GM21360 (cell line): ENCODE measurements around the gene LSM10.

Experiments used
- ATAC-seq: cut with Tn5 transposase; IDR thresholded peaks from one replicate; pipeline ENCODE4 v1.9.1; 2021; ENCODE audit warnings: mild to moderate bottlenecking, moderate library complexity; ENCODE audit not compliant: unreplicated experiment

Gene LSM10

DNA sequence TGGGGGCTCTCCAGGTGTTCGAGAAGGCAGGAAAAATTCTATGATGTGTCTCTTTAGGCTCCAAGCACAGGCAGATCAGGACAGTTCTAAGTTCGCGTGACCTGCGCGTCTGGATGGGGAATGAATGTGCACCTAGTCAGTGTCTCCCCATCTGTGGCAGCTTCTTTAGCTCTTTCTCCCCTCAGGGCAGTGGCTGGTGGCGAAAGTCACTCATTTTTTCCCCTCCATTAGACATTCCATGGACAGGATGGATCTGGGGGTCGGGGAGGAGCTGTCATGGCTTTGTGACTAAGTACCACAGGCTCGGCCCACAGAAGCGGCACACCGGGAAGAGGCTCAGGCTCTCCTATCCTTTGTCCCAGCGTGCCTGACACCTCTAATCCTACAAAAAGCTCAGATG lies 43.2 kb downstream of the LSM10 start:
- ATAC-seq, result no peak

GRCh38 chr1:36352910-36353878 lies 44.5 kb downstream of the LSM10 start:
- ATAC-seq, result no peak

- ATAC-seq, result no peak
Measured at GRCh38 chr1:36352125-36352909, 45.4 kb downstream of the LSM10 start.

DNA sequence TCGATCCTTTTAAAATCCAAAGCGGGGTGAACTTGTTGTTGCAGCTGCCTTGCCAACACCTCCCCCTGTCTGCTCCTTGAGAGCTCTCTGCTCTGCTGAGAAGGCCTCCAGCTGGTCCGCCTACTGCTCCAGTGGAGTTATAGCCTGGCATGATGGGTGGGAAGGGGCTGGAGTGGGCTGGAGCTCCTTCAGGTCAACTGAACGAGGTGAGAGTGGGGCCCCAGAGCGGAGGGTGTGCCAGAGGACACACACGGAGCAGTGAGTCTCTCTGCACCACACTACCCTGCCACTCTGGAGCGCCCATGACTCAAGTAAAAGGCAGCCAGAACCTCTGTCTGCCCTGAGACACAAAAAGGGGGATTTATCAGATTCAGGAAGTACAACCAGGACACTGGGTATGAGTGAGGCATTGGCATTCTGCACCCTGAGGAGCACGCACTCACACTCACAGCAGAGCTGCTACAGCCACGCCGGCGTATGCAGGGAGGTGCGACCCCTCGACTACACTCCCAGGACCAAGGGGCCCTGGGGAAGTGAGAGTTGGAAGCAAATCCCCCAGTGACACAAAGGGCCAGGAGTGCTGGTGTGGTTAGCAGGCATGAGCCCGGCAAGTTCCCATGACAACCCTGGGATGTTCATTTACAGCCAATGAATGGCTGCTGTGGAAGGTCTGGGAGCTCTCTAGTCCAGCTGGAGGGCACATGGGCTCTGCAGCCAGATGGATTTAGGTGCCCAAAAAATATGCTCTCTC lies 46.3 kb downstream of the LSM10 start:
- ATAC-seq, result no peak

GRCh38 chr1:36350659-36351226 lies 47.0 kb downstream of the LSM10 start:
- ATAC-seq, result no peak

GRCh38 chr1:36349839-36350238 lies 47.9 kb downstream of the LSM10 start:
- ATAC-seq, result no peak

DNA sequence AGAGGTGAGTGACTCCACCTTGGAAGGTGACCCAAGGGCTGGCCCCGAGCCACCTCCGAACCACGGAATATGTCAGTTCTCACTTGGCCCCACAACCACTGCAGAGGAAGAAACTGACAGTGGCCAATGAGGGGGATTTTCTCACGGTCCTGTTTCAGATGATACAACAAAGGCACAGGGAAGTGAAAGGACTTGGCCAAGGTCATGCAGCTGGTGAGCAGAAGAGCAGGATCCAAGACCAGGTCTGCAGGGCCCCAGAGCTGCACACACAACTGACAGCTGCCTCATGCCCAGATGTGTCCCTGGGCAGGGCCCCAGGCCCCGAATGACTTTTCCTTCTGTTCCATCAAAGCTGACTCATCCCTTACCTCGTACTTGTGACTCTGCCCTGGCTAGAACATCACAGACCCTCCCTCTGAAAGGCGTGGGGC lies 48.5 kb downstream of the LSM10 start:
- ATAC-seq, result peak; percentile 52

GRCh38 chr1:36346741-36347370 lies 50.9 kb downstream of the LSM10 start:
- no peak for ATAC-seq

- ATAC-seq, result no peak
Measured at GRCh38 chr1:36345353-36345752, 52.4 kb downstream of the LSM10 start.

DNA sequence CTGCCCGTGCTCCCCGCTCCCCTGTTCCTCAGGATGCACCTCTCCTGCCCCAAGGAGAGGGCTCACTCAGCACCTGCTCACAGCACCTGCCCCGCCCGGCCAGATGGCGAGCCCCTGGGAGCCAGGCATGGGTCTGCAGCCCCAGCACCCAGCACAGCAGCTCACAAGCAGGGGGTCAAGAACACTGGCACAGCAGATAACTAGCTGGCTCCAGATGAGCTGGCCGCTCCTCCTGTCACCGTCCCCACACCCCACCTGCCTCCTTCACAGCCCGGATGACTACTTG lies 53.4 kb downstream of the LSM10 start:
- ATAC-seq, result no peak

DNA sequence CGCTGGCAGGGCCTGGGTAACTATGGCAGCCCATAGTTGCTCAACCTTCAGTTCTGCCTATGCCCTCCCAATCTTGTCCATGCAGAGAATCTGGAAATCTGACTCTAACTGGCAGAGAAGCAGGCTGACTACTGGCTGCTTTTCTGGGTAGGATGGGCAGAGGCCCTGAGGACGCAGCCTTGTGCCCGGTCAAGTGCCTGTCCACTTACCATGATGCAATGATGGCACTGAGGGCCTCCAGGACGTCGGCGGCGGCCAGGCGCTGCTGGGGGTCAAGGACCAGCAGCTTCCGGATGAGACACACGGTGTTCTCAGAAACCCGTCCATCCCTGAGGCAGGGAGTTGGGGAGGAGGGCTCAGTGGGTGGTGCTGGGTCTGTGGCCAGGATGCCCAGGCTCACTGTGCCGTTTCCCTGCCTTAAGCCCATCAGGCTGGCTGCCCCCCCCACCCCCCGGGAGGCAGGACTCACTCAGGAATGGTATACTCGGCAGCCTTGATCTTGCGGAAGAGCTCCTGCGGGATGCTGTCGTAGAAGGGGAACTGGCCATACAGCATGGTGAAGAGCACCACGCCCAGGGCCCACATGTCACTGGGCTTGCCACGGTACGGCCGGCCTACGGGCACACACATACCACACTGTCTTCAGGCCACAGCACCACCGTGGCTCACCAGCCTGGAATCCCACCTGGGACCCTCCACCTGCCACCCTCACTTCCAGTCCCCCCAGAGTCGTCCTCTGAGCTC lies 53.9 kb downstream of the LSM10 start:
- ATAC-seq, result no peak
